ENCODE data around the gene TRAPPC6A. TPM values are rescaled to one million over a fixed set of nuclear protein-coding genes. Genes with fewer than 3 reads are reported as not detected.

TRAPPC6A gene
- total and polyA plus RNA-seq, 9 of the 15 experiments (the other 6 are each of a cell fraction or from before 2014, with no cell fraction given) = 0.82 to 23.6 (median 11.6) TPM

GRCh38 chr19:45168767-45169351 lies 9.2 kb downstream of the TRAPPC6A start (continued):
- TF ChIP-seq GATA2 (CRISPR knock-in tag; IDR thresholded peaks at IDR 0.05) (no peak), RBFOX2 (IDR thresholded peaks at IDR 0.05; ENCODE audit: low read depth, low read length) (0 out of 2 replicates have a peak, but pooled peaks have one; percentile 37), YY1 (IDR thresholded peaks at IDR 0.05; ENCODE audit: borderline replicate concordance in 1 of 3, control insufficient read depth in 1 of 3, extremely low read depth in 1 of 3, insufficient read depth in 3 of 3, insufficient read length in 1 of 3, insufficient replicate concordance in 2 of 3, low read depth in 1 of 3, low read length in 2 of 3) (peak in 1 of 3 experiments; percentile 43), ZNF766 (CRISPR knock-in tag; conservative IDR thresholded peaks at IDR 0.05) (no peak), ZNF282 (CRISPR knock-in tag; IDR thresholded peaks at IDR 0.05) (no peak), HMG20B (CRISPR knock-in tag; IDR thresholded peaks at IDR 0.05) (no peak), SP2 (IDR thresholded peaks at IDR 0.05; ENCODE audit: extremely low read depth, low read depth, low read length, poor library complexity, severe bottlenecking) (no peak), ARID1B (IDR thresholded peaks at IDR 0.05) (peak; percentile 24; the same call in 1 of the 2 replicates), TFE3 (CRISPR knock-in tag; IDR thresholded peaks at IDR 0.05) (no peak), MEIS2 (IDR thresholded peaks at IDR 0.05; ENCODE audit: partially characterized antibody) (no peak), TCF15 (CRISPR knock-in tag; IDR thresholded peaks at IDR 0.05) (no peak), BACH1 (tag; IDR thresholded peaks at IDR 0.05) (no peak), CTCF (IDR thresholded peaks at IDR 0.05 in 2 of 3, conservative IDR thresholded peaks at IDR 0.05 in 1 of 3; ENCODE audit: insufficient read depth in 2 of 3, low read depth in 1 of 3, low read length in 3 of 3) (peak in 2 of 3 experiments; percentile 46 to 49; a peak in 4 of 6 replicates), PBX2 (CRISPR knock-in tag; IDR thresholded peaks at IDR 0.05; ENCODE audit: low read depth) (no peak), PBX2 (tag; conservative IDR thresholded peaks at IDR 0.05; ENCODE audit: low read depth) (no peak), DEAF1 (CRISPR knock-in tag; IDR thresholded peaks at IDR 0.05) (no peak), PKNOX1 (IDR thresholded peaks at IDR 0.05) (no peak)

Data from K562 (cell line).